BJ (cell line): Measurements from ENCODE around the gene IKZF3. TPM values are rescaled to one million over a fixed set of nuclear protein-coding genes. Genes with fewer than 3 reads are reported as not detected.

Experiments
- CTCF ChIA-PET: fragments of 350-600 bp; formaldehyde crosslinking; extraction: SDS; loops from one replicate; lab custom pipeline; 2021; ENCODE audit warnings: antibody characterized with exemption, inconsistent platforms; lab: Yijun Ruan, JAX
- POLR2A ChIA-PET: fragments of 300-600 bp; sonication (Branson Sonifier 250); formaldehyde crosslinking; extraction: SDS; loops from one replicate; lab custom pipeline; 2021; ENCODE audit warnings: antibody characterized with exemption; lab: Charles Lee
- DNase-seq: peaks from one replicate; pipeline ENCODE4 v3.0.0-alpha.2; 2011; ENCODE audit warnings: low read depth
- H3K27me3 ChIP-seq: 2 replicates; pipeline ENCODE4 v1.6.0; 2011; ENCODE audit warnings: low read length; ENCODE audit not compliant: control insufficient read depth, insufficient read depth
- H3K36me3 ChIP-seq: 2 replicates; pipeline ENCODE4 v1.5.1; 2011; ENCODE audit warnings: low read length; ENCODE audit not compliant: control insufficient read depth, insufficient read depth
- H3K4me3 ChIP-seq: 2 replicates; pipeline ENCODE4 v1.5.1; 2011; ENCODE audit warnings: low read depth, mild to moderate bottlenecking, control low read depth, low read length
- CTCF ChIP-seq: IDR thresholded peaks from 2 replicates; pipeline ENCODE4 v1.5.1; 2011; ENCODE audit warnings: low read depth, mild to moderate bottlenecking, control low read depth, inconsistent platforms, low read length, moderate library complexity; ENCODE audit not compliant: insufficient read depth
- polyA plus RNA-seq: library from polyadenylated mRNA; depleted of rRNA; stranded (reverse); fragments of >200 nt; gene quantifications from 2 replicates; pipeline ENCODE4 v1.2.3, GENCODE V29; 2011

Gene IKZF3
- polyA plus RNA-seq, 1 experiment: not detected

GRCh38 chr17:39872751-39873150, 8.6 kb upstream of the IKZF3 start:
- Histone ChIP-seq H3K36me3 (no peaks in the 10 kb centered on the region), H3K4me3 (no peak overlapping the region), H3K27me3 (peaks cover 9% of the 10 kb centered on the region)
- CTCF ChIA-PET: interaction anchor here (0.7 to 5.3 kb wide), 9 partner anchors 11 to 251 kb away, joined by 3 to 45 read pairs (median 3); partner anchors contain the start of gene PSMD3
- POLR2A ChIA-PET: no interaction called here
- TF ChIP-seq CTCF: peak; percentile 42
- DNase-seq: no peak

- ChIA-PET CTCF (interaction anchor here (0.6 to 5.3 kb wide), 6 partner anchors 23 to 156 kb away, joined by 3 to 45 read pairs (median 6); partner anchors contain the start of gene PSMD3), POLR2A (no interaction called here)
- no peak for TF ChIP-seq CTCF
- no peak overlapping the region for H3K4me3 ChIP-seq
- H3K36me3 ChIP-seq: no peaks in the 10 kb centered on the region
- DNase-seq: no peak
- peaks cover 15% of the 10 kb centered on the region for H3K27me3 ChIP-seq
Observed at GRCh38 chr17:39871801-39872200, 7.7 kb upstream of the IKZF3 start.

- Histone ChIP-seq H3K27me3 (peaks cover 18% of the 10 kb centered on the region), H3K36me3 (no peaks in the 10 kb centered on the region), H3K4me3 (no peak overlapping the region)
- ChIA-PET CTCF (interaction anchor here (0.7 to 5.3 kb wide), 4 partner anchors 15 to 109 kb away, joined by 3 to 45 read pairs (median 3); partner anchors contain the start of gene PSMD3), POLR2A (no interaction called here)
- DNase-seq: no peak
- TF ChIP-seq CTCF: no peak
Observed at GRCh38 chr17:39870776-39871175, 6.7 kb upstream of the IKZF3 start.

- ChIA-PET CTCF (no interaction called here), POLR2A (interaction anchor here (0.6 to 0.7 kb wide), 2 partner anchors 105 to 975 kb away, joined by 3 read pairs; no protein-coding TSS in a partner anchor)
- no peak for TF ChIP-seq CTCF
- DNase-seq: no peak
- peaks cover 27% of the 10 kb centered on the region for H3K27me3 ChIP-seq
- H3K36me3 ChIP-seq: no peaks in the 10 kb centered on the region
- no peak overlapping the region for H3K4me3 ChIP-seq
Observed at GRCh38 chr17:39868554-39868942, 4.4 kb upstream of the IKZF3 start.

GRCh38 chr17:39867880-39868553, 3.9 kb upstream of the IKZF3 start, which contains the start of gene ZPBP2:
Gene ZPBP2, plus strand, starts transcription at chr17:39868202. Its CDS starts 153 bp downstream, at chr17:39868355.
- no peak within 1 kb of the TSS for H3K4me3 ChIP-seq
- no peaks in the 10 kb centered on the region for H3K36me3 ChIP-seq
- POLR2A ChIA-PET: interaction anchor here (0.6 kb wide), 1 partner anchor 975 kb away, joined by 3 read pairs; no protein-coding TSS in a partner anchor
- TF ChIP-seq CTCF: no peak
- CTCF ChIA-PET: no interaction called here
- DNase-seq: no peak
- peaks cover 30% of the 10 kb centered on the region for H3K27me3 ChIP-seq
